ENCODE results near the gene RABGAP1L. TPM values are rescaled to one million over a fixed set of nuclear protein-coding genes. Genes with fewer than 3 reads are reported as not detected.

RABGAP1L gene
- total RNA-seq, 1 donor from 2014 or later: 46.0 TPM

DNA sequence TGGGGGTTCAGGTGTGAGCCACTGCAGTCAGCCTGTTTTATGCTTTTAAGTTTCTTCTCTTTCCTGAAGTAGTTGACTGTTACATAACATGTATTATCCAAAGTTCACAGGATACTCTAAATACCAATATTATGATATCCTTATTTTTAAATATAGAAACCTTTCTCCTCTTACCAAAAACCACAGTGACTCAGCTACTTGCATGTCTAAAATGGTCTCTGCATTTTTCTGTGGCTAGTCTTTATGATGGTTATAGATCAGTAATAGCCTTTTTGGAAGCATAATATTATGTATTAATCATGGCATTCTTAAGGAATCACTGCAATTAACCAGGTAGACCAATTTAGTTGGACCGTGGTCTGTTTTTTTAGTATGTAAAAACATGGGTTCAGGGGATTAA, 629.7 kb downstream of the RABGAP1L start:
- TF ChIP-seq EZH2 (IDR thresholded peaks at IDR 0.05): no peak
- TF ChIP-seq EZH2phosphoT487 (IDR thresholded peaks at IDR 0.05): no peak
- TF ChIP-seq, protein P1, sequence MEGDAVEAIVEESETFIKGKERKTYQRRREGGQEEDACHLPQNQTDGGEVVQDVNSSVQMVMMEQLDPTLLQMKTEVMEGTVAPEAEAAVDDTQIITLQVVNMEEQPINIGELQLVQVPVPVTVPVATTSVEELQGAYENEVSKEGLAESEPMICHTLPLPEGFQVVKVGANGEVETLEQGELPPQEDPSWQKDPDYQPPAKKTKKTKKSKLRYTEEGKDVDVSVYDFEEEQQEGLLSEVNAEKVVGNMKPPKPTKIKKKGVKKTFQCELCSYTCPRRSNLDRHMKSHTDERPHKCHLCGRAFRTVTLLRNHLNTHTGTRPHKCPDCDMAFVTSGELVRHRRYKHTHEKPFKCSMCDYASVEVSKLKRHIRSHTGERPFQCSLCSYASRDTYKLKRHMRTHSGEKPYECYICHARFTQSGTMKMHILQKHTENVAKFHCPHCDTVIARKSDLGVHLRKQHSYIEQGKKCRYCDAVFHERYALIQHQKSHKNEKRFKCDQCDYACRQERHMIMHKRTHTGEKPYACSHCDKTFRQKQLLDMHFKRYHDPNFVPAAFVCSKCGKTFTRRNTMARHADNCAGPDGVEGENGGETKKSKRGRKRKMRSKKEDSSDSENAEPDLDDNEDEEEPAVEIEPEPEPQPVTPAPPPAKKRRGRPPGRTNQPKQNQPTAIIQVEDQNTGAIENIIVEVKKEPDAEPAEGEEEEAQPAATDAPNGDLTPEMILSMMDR (IDR thresholded peaks at IDR 0.05): no peak
- Histone ChIP-seq H3K4me3 (no peak overlapping the region), H3F3A (ENCODE audit: low read depth) (no peaks in the 10 kb centered on the region), H2AFZ (replicated peaks) (no peak overlapping the region), H3K9ac (no peak overlapping the region), H4K20me1 (ENCODE audit: low read depth) (no peaks in the 10 kb centered on the region), H3K27ac (no peak overlapping the region), H3K79me2 (ENCODE audit: low read depth) (no peaks in the 10 kb centered on the region), H3K9me3 (ENCODE audit: low read depth) (no peaks in the 10 kb centered on the region), H3K36me3 (no peaks in the 10 kb centered on the region), H3K4me2 (no peak overlapping the region), H3K4me1 (no peaks in the 10 kb centered on the region), H3K27me3 (no peaks in the 10 kb centered on the region)
- H3K27ac Mint-ChIP-seq: no peak overlapping the region
- H3K4me3 Mint-ChIP-seq: no peak overlapping the region
- no peaks in the 10 kb centered on the region for H3K36me3 Mint-ChIP-seq
- H3K27me3 Mint-ChIP-seq (ENCODE audit: insufficient read depth, low read depth): peaks cover under 1% of the 10 kb centered on the region
- H3K9me3 Mint-ChIP-seq: no peaks in the 10 kb centered on the region
- peaks cover 8% of the 10 kb centered on the region for H3K4me1 Mint-ChIP-seq
- DNase-seq (ENCODE audit: low spot score): no peak

DNA sequence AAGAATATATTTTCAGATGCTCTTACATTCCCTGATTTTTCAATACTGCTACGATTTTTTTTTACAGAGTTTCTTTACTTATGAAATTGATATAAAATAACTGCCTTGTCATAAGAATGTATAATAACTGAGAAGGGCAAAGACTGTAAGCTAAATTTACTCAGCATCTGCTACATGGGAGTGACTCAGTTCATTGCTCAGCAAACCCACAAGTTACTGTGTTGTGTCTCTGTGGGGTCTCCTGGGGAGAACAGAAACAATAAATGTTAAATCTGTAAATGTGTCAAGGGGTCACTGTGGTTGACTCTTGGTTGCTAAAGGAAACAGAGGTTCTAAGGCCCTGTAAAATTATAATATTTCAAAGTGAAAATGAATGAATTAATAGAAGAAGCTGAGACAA, 630.1 kb downstream of the RABGAP1L start:
- DNase-seq (ENCODE audit: low spot score): no peak
- no peak overlapping the region for H3K27ac Mint-ChIP-seq
- H3K36me3 Mint-ChIP-seq: no peaks in the 10 kb centered on the region
- Histone ChIP-seq H3K9ac (no peak overlapping the region), H3K4me3 (no peak overlapping the region), H3K27ac (no peak overlapping the region), H3K4me1 (no peaks in the 10 kb centered on the region), H3K79me2 (ENCODE audit: low read depth) (no peaks in the 10 kb centered on the region), H3K36me3 (no peaks in the 10 kb centered on the region), H3K27me3 (no peaks in the 10 kb centered on the region), H3K4me2 (no peak overlapping the region), H4K20me1 (ENCODE audit: low read depth) (no peaks in the 10 kb centered on the region), H3F3A (ENCODE audit: low read depth) (no peaks in the 10 kb centered on the region), H3K9me3 (ENCODE audit: low read depth) (no peaks in the 10 kb centered on the region), H2AFZ (replicated peaks) (no peak overlapping the region)
- no peaks in the 10 kb centered on the region for H3K27me3 Mint-ChIP-seq (ENCODE audit: insufficient read depth, low read depth)
- no peak overlapping the region for H3K4me3 Mint-ChIP-seq
- TF ChIP-seq, protein P1 (IDR thresholded peaks at IDR 0.05): no peak
- TF ChIP-seq EZH2phosphoT487 (IDR thresholded peaks at IDR 0.05): no peak
- no peak for TF ChIP-seq EZH2 (IDR thresholded peaks at IDR 0.05)
- no peaks in the 10 kb centered on the region for H3K9me3 Mint-ChIP-seq
- H3K4me1 Mint-ChIP-seq: peaks cover 8% of the 10 kb centered on the region

DNA sequence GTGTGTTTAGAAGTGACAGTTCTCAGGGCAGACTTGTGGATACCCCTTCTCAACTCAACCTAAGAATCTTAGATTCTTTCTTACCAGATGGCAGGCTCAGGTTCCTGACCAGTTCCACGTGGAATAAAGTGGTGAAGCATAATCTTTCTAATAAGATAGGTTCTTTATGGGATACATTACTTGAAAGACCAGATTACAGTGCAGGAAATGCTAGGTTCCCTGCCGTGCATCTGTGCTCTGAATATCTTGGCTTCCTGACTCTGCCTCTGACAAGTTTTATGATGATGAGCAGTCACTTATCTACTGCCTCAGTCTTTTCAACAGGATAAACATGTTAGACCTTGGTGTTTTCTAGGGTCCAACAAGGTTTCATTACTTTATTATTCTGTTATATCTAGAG, 632.5 kb downstream of the RABGAP1L start:
- H3K9ac ChIP-seq: no peak overlapping the region

More for the DNA sequence above, 632.5 kb downstream of the RABGAP1L start:
- Histone ChIP-seq H2AFZ (replicated peaks) (no peak overlapping the region), H4K20me1 (ENCODE audit: low read depth) (no peaks in the 10 kb centered on the region), H3K4me3 (no peak overlapping the region), H3K4me2 (no peak overlapping the region), H3K36me3 (no peaks in the 10 kb centered on the region), H3F3A (ENCODE audit: low read depth) (no peaks in the 10 kb centered on the region), H3K27ac (no peak overlapping the region), H3K79me2 (ENCODE audit: low read depth) (no peaks in the 10 kb centered on the region), H3K27me3 (no peaks in the 10 kb centered on the region), H3K4me1 (no peaks in the 10 kb centered on the region), H3K9me3 (ENCODE audit: low read depth) (no peaks in the 10 kb centered on the region)
- H3K4me3 Mint-ChIP-seq: no peak overlapping the region
- H3K27me3 Mint-ChIP-seq (ENCODE audit: insufficient read depth, low read depth): peaks cover 6% of the 10 kb centered on the region
- TF ChIP-seq EZH2 (IDR thresholded peaks at IDR 0.05) (no peak), EZH2phosphoT487 (IDR thresholded peaks at IDR 0.05) (no peak)
- TF ChIP-seq, protein P1 (IDR thresholded peaks at IDR 0.05): no peak
- no peak for DNase-seq (ENCODE audit: low spot score)
- H3K9me3 Mint-ChIP-seq: no peaks in the 10 kb centered on the region
- H3K36me3 Mint-ChIP-seq: no peaks in the 10 kb centered on the region
- H3K27ac Mint-ChIP-seq: no peak overlapping the region
- peaks cover 8% of the 10 kb centered on the region for H3K4me1 Mint-ChIP-seq
